ENCODE results near the gene CRYBB3. TPM values are rescaled to one million over a fixed set of nuclear protein-coding genes. Genes with fewer than 3 reads are reported as not detected.
"Not testable (repeated sequence)": the region's sequence is repeated elsewhere in the genome, so short reads cannot be mapped to it uniquely, and the experiment has no call there.

Gene CRYBB3
- total and polyA plus RNA-seq, 4 donors, result 0.53 TPM; not detected in 3

- DNase-seq, result no peak
- peaks cover 0 to 5% (median 3%) of the 10 kb centered on the region in 4 donors for H3K9me3 ChIP-seq (ENCODE audit: control insufficient read depth in 4 of 4, insufficient read depth in 3 of 4, low read length in 3 of 4)
- 91 to 95% methylated on average over 6 of the region's 6 CpGs for WGBS, 2 donors
- peaks cover 0 to 7% (median 5%) of the 10 kb centered on the region in 3 donors for H3K27me3 ChIP-seq (ENCODE audit: control insufficient read depth in 3 of 3, insufficient read depth in 3 of 3, low read length in 2 of 3)
- H3K4me3 ChIP-seq, result no peak overlapping the region
- no peaks in the 10 kb centered on the region for H3K4me1 ChIP-seq (ENCODE audit: control insufficient read depth in 5 of 5, insufficient read depth in 5 of 5, low read length in 5 of 5)
- TF ChIP-seq, protein P1, sequence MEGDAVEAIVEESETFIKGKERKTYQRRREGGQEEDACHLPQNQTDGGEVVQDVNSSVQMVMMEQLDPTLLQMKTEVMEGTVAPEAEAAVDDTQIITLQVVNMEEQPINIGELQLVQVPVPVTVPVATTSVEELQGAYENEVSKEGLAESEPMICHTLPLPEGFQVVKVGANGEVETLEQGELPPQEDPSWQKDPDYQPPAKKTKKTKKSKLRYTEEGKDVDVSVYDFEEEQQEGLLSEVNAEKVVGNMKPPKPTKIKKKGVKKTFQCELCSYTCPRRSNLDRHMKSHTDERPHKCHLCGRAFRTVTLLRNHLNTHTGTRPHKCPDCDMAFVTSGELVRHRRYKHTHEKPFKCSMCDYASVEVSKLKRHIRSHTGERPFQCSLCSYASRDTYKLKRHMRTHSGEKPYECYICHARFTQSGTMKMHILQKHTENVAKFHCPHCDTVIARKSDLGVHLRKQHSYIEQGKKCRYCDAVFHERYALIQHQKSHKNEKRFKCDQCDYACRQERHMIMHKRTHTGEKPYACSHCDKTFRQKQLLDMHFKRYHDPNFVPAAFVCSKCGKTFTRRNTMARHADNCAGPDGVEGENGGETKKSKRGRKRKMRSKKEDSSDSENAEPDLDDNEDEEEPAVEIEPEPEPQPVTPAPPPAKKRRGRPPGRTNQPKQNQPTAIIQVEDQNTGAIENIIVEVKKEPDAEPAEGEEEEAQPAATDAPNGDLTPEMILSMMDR (IDR thresholded peaks at IDR 0.05; ENCODE audit: control extremely low read depth, extremely low read depth), result no peak
- H3K9ac ChIP-seq (ENCODE audit: insufficient read depth in 1 of 2, low read length in 2 of 2), result no peak overlapping the region
- ATAC-seq (ENCODE audit: insufficient read depth, low FRiP score), result no peak
- no peak overlapping the region for H3K27ac ChIP-seq (ENCODE audit: low read depth in 1 of 2, low read length in 1 of 2)
- peaks cover 0 to 36% (median 0%) of the 10 kb centered on the region in 4 donors for H3K36me3 ChIP-seq (ENCODE audit: control insufficient read depth in 4 of 4, insufficient read depth in 4 of 4, low read length in 4 of 4)
These were observed 23.5 kb upstream of the CRYBB3 start for GRCh38 chr22:25176175-25176574.

DNA sequence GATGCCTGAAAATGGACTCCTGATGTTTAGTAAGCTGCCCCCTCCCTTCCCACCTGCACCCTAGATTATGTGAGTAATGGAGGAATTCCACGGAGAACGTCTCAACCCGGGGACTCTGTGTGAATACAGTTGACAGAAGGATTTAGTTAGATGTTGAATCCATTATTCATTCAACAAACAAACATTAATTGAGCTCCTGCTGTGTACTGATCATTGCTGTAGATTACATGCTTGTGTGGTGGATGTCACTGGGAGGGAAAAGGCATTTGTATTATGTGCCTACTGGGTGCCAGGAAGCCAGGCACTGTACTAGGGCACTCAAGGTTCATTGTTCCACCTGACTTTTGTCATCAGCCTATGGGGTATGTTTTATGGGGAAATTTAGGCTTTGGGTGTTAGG, 22.9 kb upstream of the CRYBB3 start:
- 87 to 95% methylated on average over 3 of the region's 3 CpGs for WGBS, 2 donors
- TF ChIP-seq, protein P1 (IDR thresholded peaks at IDR 0.05; ENCODE audit: control extremely low read depth, extremely low read depth), result no peak
- Histone ChIP-seq H3K4me3 (no peak overlapping the region), H3K27ac (ENCODE audit: low read depth in 1 of 2, low read length in 1 of 2) (no peak overlapping the region), H3K36me3 (ENCODE audit: control insufficient read depth in 4 of 4, insufficient read depth in 4 of 4, low read length in 4 of 4) (peaks cover 0 to 36% (median 0%) of the 10 kb centered on the region in 4 donors), H3K4me1 (ENCODE audit: control insufficient read depth in 5 of 5, insufficient read depth in 5 of 5, low read length in 5 of 5) (no peaks in the 10 kb centered on the region), H3K27me3 (ENCODE audit: control insufficient read depth in 3 of 3, insufficient read depth in 3 of 3, low read length in 2 of 3) (peaks cover 0 to 7% (median 5%) of the 10 kb centered on the region in 3 donors), H3K9me3 (ENCODE audit: control insufficient read depth in 4 of 4, insufficient read depth in 3 of 4, low read length in 3 of 4) (peaks cover 0 to 5% (median 3%) of the 10 kb centered on the region in 4 donors), H3K9ac (ENCODE audit: insufficient read depth in 1 of 2, low read length in 2 of 2) (no peak overlapping the region)
- ATAC-seq (ENCODE audit: insufficient read depth, low FRiP score) (no peak), DNase-seq (no peak)

GRCh38 chr22:25177226-25177625, 22.4 kb upstream of the CRYBB3 start:
- no peak for DNase-seq
- H3K9me3 ChIP-seq (ENCODE audit: control insufficient read depth in 4 of 4, insufficient read depth in 3 of 4, low read length in 3 of 4), result peaks cover 0 to 5% (median 3%) of the 10 kb centered on the region in 4 donors
- no peak overlapping the region for H3K4me3 ChIP-seq
- H3K4me1 ChIP-seq (ENCODE audit: control insufficient read depth in 5 of 5, insufficient read depth in 5 of 5, low read length in 5 of 5), result no peaks in the 10 kb centered on the region
- H3K27ac ChIP-seq (ENCODE audit: low read depth in 1 of 2, low read length in 1 of 2), result no peak overlapping the region
- ATAC-seq (ENCODE audit: insufficient read depth, low FRiP score), result no peak
- 85 to 94% methylated on average over 13 of the region's 13 CpGs for WGBS, 2 donors
- H3K9ac ChIP-seq (ENCODE audit: insufficient read depth in 1 of 2, low read length in 2 of 2), result no peak overlapping the region
- H3K36me3 ChIP-seq (ENCODE audit: control insufficient read depth in 4 of 4, insufficient read depth in 4 of 4, low read length in 4 of 4), result peaks cover 0 to 33% (median 0%) of the 10 kb centered on the region in 4 donors
- TF ChIP-seq, protein P1 (IDR thresholded peaks at IDR 0.05; ENCODE audit: control extremely low read depth, extremely low read depth), result no peak
- peaks cover 0 to 7% (median 5%) of the 10 kb centered on the region in 3 donors for H3K27me3 ChIP-seq (ENCODE audit: control insufficient read depth in 3 of 3, insufficient read depth in 3 of 3, low read length in 2 of 3)

GRCh38 chr22:25177895-25178294, 21.8 kb upstream of the CRYBB3 start:
- no peak overlapping the region for H3K27ac ChIP-seq (ENCODE audit: low read depth in 1 of 2, low read length in 1 of 2)
- no peak overlapping the region for H3K4me3 ChIP-seq
- no peaks in the 10 kb centered on the region for H3K4me1 ChIP-seq (ENCODE audit: control insufficient read depth in 5 of 5, insufficient read depth in 5 of 5, low read length in 5 of 5)
- whole genome bisulfite sequencing, 2 donors, result 88 to 91% methylated on average over 9 of the region's 9 CpGs
- H3K9me3 ChIP-seq (ENCODE audit: control insufficient read depth in 4 of 4, insufficient read depth in 3 of 4, low read length in 3 of 4), result peaks cover 0 to 5% (median 3%) of the 10 kb centered on the region in 4 donors
- peaks cover 0 to 37% (median 0%) of the 10 kb centered on the region in 4 donors for H3K36me3 ChIP-seq (ENCODE audit: control insufficient read depth in 4 of 4, insufficient read depth in 4 of 4, low read length in 4 of 4)
- TF ChIP-seq, protein P1 (IDR thresholded peaks at IDR 0.05; ENCODE audit: control extremely low read depth, extremely low read depth), result no peak
- no peak for ATAC-seq (ENCODE audit: insufficient read depth, low FRiP score)
- peaks cover 0 to 7% (median 5%) of the 10 kb centered on the region in 3 donors for H3K27me3 ChIP-seq (ENCODE audit: control insufficient read depth in 3 of 3, insufficient read depth in 3 of 3, low read length in 2 of 3)
- no peak for DNase-seq
- H3K9ac ChIP-seq (ENCODE audit: insufficient read depth in 1 of 2, low read length in 2 of 2), result no peak overlapping the region

DNA sequence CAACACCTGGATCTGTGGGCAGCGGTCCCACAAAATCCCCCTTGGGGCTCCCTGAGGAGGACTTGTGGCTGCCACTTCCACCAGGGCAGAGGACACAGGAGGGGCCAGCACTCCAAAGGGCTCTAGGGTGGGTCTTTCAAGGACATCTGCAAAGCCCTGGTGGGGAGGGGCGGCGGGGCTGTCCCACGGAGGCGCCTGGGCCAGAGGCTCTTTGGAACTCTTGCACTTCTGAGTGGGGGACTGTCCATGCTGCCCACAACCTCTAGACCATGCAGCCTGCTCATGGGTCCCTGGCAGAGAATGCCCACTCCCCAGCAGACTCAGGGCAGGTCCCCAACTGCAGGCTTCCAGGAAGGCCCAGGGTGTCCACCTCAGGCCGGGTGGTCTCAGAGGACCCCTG, 21.3 kb upstream of the CRYBB3 start:
- not testable (repeated sequence) for ATAC-seq (ENCODE audit: insufficient read depth, low FRiP score); DNase-seq
- WGBS, 2 donors, result 84 to 96% methylated on average over 6 of the region's 6 CpGs

More for the DNA sequence above, 21.3 kb upstream of the CRYBB3 start:
- not testable (repeated sequence) for H3K9ac ChIP-seq (ENCODE audit: insufficient read depth in 1 of 2, low read length in 2 of 2); H3K27ac ChIP-seq (ENCODE audit: low read depth in 1 of 2, low read length in 1 of 2); H3K4me3 ChIP-seq; H3K27me3 ChIP-seq (ENCODE audit: control insufficient read depth in 3 of 3, insufficient read depth in 3 of 3, low read length in 2 of 3); H3K4me1 ChIP-seq (ENCODE audit: control insufficient read depth in 5 of 5, insufficient read depth in 5 of 5, low read length in 5 of 5); H3K9me3 ChIP-seq (ENCODE audit: control insufficient read depth in 4 of 4, insufficient read depth in 3 of 4, low read length in 3 of 4)
- peaks cover 0 to 37% (median 0%) of the 10 kb centered on the region in 4 donors for H3K36me3 ChIP-seq (ENCODE audit: control insufficient read depth in 4 of 4, insufficient read depth in 4 of 4, low read length in 4 of 4)
